SK-MEL-5 (cell line): Measurements from ENCODE around the gene HOTAIR. TPM values are rescaled to one million over a fixed set of nuclear protein-coding genes. Genes with fewer than 3 reads are reported as not detected.

Source experiments
- DNase-seq: peaks from one replicate; pipeline ENCODE4 v3.0.0-alpha.2; 2016; ENCODE audit warnings: low read depth, low spot score
- in situ Hi-C: cut with HindIII; loops from 2 replicates; pipeline ENCODE4 v1.10.0; 2016; ENCODE audit warnings: low sequenced_read_pairs, high pct_unique_total_duplicates, low pct_unique_long_range_greater_than_20kb
- total RNA-seq: library from RNA; depleted of rRNA; stranded (reverse); fragments of >200 nt; shearing (Covaris generic); gene quantifications from 2 replicates; pipeline ENCODE4 v1.2.3, GENCODE V29; 2014

Gene HOTAIR
- total RNA-seq, 1 experiment from 2014 or later, result not detected

GRCh38 chr12:54002915-54003389 lies 28.2 kb upstream of the HOTAIR start:
- in situ Hi-C loops, result no loop called here
- DNase-seq, result no peak

- no peak for DNase-seq
- in situ Hi-C loops, result no loop called here
Measured at GRCh38 chr12:54002278-54002914, 27.6 kb upstream of the HOTAIR start.

- DNase-seq, result no peak
- in situ Hi-C loops, result no loop called here
Measured at GRCh38 chr12:54001283-54002187, 26.8 kb upstream of the HOTAIR start.

- DNase-seq, result no peak
- in situ Hi-C loops, result no loop called here
Measured at GRCh38 chr12:54000116-54001114, 25.7 kb upstream of the HOTAIR start, which contains the start of gene HOXC9. Gene HOXC9, plus strand, starts transcription at chr12:54000161. Its CDS starts 28 bp downstream, at chr12:54000189.

- in situ Hi-C loops, result no loop called here
- DNase-seq, result peak; percentile 79
Measured at GRCh38 chr12:53999559-54000115, 24.9 kb upstream of the HOTAIR start.

GRCh38 chr12:53998900-53999236 lies 24.1 kb upstream of the HOTAIR start:
- in situ Hi-C loops, result no loop called here

GRCh38 chr12:53998110-53998899 lies 23.6 kb upstream of the HOTAIR start:
- no peak for DNase-seq
- in situ Hi-C loops, result no loop called here

More at GRCh38 chr12:53998900-53999236, 24.1 kb upstream of the HOTAIR start:
- DNase-seq, result no peak

- no peak for DNase-seq
- in situ Hi-C loops, result no loop called here
Measured at GRCh38 chr12:53997204-53998109, 22.7 kb upstream of the HOTAIR start.

- DNase-seq, result no peak
- in situ Hi-C loops, result no loop called here
Measured at GRCh38 chr12:53996240-53997203, 21.8 kb upstream of the HOTAIR start.

GRCh38 chr12:53995378-53996239 lies 20.9 kb upstream of the HOTAIR start:
- in situ Hi-C loops, result no loop called here
- no peak for DNase-seq

GRCh38 chr12:53995002-53995377 lies 20.2 kb upstream of the HOTAIR start:
- in situ Hi-C loops, result no loop called here
- DNase-seq, result no peak

- in situ Hi-C loops, result no loop called here
- no peak for DNase-seq
Measured at GRCh38 chr12:53994264-53995001, 19.7 kb upstream of the HOTAIR start.

- no peak for DNase-seq
- in situ Hi-C loops, result no loop called here
Measured at GRCh38 chr12:53994009-53994263, 19.2 kb upstream of the HOTAIR start.
